Fibroblast of lung (primary cell): ENCODE measurements around the gene TAS1R1. TPM values are rescaled to one million over a fixed set of nuclear protein-coding genes. Genes with fewer than 3 reads are reported as not detected.

ENCODE experiments used
- DNase-seq, 2 donors: peaks; one replicate each; pipeline versions ENCODE4 v3.0.0 to v3.0.0-alpha.2; 2010; ENCODE audit warnings: low read depth in 2 of 2
- H2AFZ ChIP-seq: 2 replicates; pipeline ENCODE4 v1.5.1; 2012; ENCODE audit warnings: low read length, control low read depth, inconsistent platforms
- H3K27ac ChIP-seq: 2 replicates; pipeline ENCODE4 v1.5.1; 2011; ENCODE audit warnings: low read length, control low read depth; ENCODE audit not compliant: insufficient read depth
- H3K27me3 ChIP-seq: 2 replicates; pipeline ENCODE4 v1.5.1; 2011; ENCODE audit warnings: mild to moderate bottlenecking, low read length; ENCODE audit not compliant: control insufficient read depth, insufficient read depth
- H3K36me3 ChIP-seq: 2 replicates; pipeline ENCODE4 v1.5.1; 2011; ENCODE audit warnings: low read length; ENCODE audit not compliant: control insufficient read depth, insufficient read depth
- H3K4me1 ChIP-seq: 2 replicates; pipeline ENCODE4 v1.5.1; 2011; ENCODE audit warnings: low read length; ENCODE audit not compliant: control insufficient read depth, insufficient read depth; ENCODE audit errors: extremely low read depth
- H3K4me2 ChIP-seq: 2 replicates; pipeline ENCODE4 v1.5.1; 2011; ENCODE audit warnings: low read length, control low read depth; ENCODE audit not compliant: insufficient read depth; ENCODE audit errors: extremely low read depth
- H3K4me3 ChIP-seq, 4 experiments: fragments of 200-600 bp in 1 of 4; sonication (generic) in 1 of 4; replicated peaks in 1 of 4; 2 replicates each; pipeline ENCODE4 v1.5.1; 2011 to 2016; ENCODE audit warnings: low read length in 4 of 4, low read depth in 3 of 4, mild to moderate bottlenecking in 3 of 4, control low read depth in 2 of 4, inconsistent platforms in 1 of 4, mixed read lengths in 1 of 4; ENCODE audit not compliant: insufficient read depth in 1 of 4; ENCODE audit errors: control extremely low read depth in 1 of 4
- H3K79me2 ChIP-seq: 2 replicates; pipeline ENCODE4 v1.5.1; 2012; ENCODE audit warnings: mild to moderate bottlenecking, low read length, inconsistent platforms; ENCODE audit not compliant: control insufficient read depth, insufficient read depth
- H3K9ac ChIP-seq: 2 replicates; pipeline ENCODE4 v1.5.1; 2011; ENCODE audit warnings: mild to moderate bottlenecking, low read length, control low read depth; ENCODE audit not compliant: insufficient read depth
- H3K9me3 ChIP-seq: 2 replicates; pipeline ENCODE4 v1.5.1; 2012; ENCODE audit warnings: low read depth, low read length; ENCODE audit not compliant: control insufficient read depth, insufficient read depth
- H4K20me1 ChIP-seq: 2 replicates; pipeline ENCODE4 v1.5.1; 2011; ENCODE audit warnings: low read length; ENCODE audit not compliant: control insufficient read depth, insufficient read depth; ENCODE audit errors: extremely low read depth
- CTCF ChIP-seq, 2 donors: IDR thresholded peaks in 1 of 2; conservative IDR thresholded peaks in 1 of 2; 1 replicate in 1 of 2; 2 replicates in 1 of 2; pipeline ENCODE4 v1.5.1; 2011 to 2012; ENCODE audit warnings: low read length in 2 of 2, control low read depth in 1 of 2, inconsistent platforms in 1 of 2, low read depth in 1 of 2, mild to moderate bottlenecking in 1 of 2
- EZH2 ChIP-seq: IDR thresholded peaks from 2 replicates; pipeline ENCODE4 v1.5.1; 2012; ENCODE audit warnings: low read length, control low read depth, mild to moderate bottlenecking; ENCODE audit errors: missing control alignments
- polyA plus RNA-seq, 2 donors: library from polyadenylated mRNA; depleted of rRNA in 1 of 2; stranded (reverse) in 1 of 2; unstranded in 1 of 2; fragments of >200 nt; gene quantifications; 2 replicates each; pipeline ENCODE4 v1.2.1, GENCODE V29; 2011 to 2012; ENCODE audit warnings: missing spikeins in 1 of 2
- total RNA-seq: library from RNA; depleted of rRNA; stranded (reverse); fragments of >200 nt; gene quantifications from 2 replicates; pipeline ENCODE4 v1.2.1, GENCODE V29; 2014

Gene TAS1R1
- total and polyA plus RNA-seq, 2 donors (not counting 1 experiment from before 2014, with no cell fraction given) = 0.10 to 0.17 TPM

DNA sequence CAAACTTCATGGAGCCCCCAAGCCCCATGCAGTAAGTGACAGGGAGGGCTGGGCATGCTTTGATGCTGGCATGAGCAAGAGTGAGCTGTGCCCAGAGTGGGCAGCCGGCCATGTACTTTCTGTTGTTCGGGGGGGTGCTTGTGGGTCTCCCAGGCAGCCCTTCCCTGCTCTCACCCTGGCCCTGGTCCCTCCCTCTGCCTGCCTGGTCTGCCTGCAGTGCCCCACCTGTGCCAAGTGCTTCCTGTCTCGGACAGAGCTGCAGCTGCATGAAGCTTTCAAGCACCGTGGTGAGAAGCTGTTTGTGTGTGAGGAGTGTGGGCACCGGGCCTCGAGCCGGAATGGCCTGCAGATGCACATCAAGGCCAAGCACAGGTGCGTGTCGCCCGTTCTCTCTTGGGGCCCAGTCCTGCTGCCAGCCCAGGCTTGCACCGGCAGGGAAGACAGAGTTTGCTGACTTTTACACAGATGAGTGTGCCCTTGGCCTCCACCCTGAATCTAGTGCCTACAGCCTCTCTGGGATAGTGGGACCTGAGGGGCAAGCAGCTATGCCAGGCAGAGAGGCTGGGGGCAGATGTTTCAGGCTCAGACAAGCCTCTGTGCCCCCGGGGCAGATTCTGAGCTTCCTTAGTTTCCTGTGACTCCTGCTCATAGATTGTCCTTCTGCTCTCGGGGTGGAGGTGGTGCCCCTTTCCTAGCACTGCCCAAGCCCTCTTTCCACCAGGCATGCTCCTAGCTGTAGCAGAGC is 32.3 kb downstream of the TAS1R1 start:
- peaks cover 11% of the 10 kb centered on the region for H3K36me3 ChIP-seq
- H3K9ac ChIP-seq = no peak overlapping the region
- no peaks in the 10 kb centered on the region for H3K9me3 ChIP-seq
- no peak overlapping the region for H2AFZ ChIP-seq
- H3K27ac ChIP-seq = no peak overlapping the region
- TF ChIP-seq EZH2 = no peak
- no peak for TF ChIP-seq CTCF (conservative IDR thresholded peaks at IDR 0.05 in 1 of 2, IDR thresholded peaks at IDR 0.05 in 1 of 2; ENCODE audit: low read depth in 1 of 2, low read length in 2 of 2)
- no peak overlapping the region for H3K4me3 ChIP-seq
- H3K79me2 ChIP-seq = peaks cover 2% of the 10 kb centered on the region
- DNase-seq = peak in 1 of 2 donors; percentile 9
- no peaks in the 10 kb centered on the region for H3K27me3 ChIP-seq
- H3K4me1 ChIP-seq = no peaks in the 10 kb centered on the region
- no peak overlapping the region for H3K4me2 ChIP-seq
- no peaks in the 10 kb centered on the region for H4K20me1 ChIP-seq

GRCh38 chr1:6588128-6588892 is 33.2 kb downstream of the TAS1R1 start:
- Histone ChIP-seq H3K27ac (no peak overlapping the region), H3K36me3 (peaks cover 16% of the 10 kb centered on the region), H3K79me2 (peaks cover 4% of the 10 kb centered on the region), H3K4me1 (no peaks in the 10 kb centered on the region), H2AFZ (no peak overlapping the region), H3K4me2 (no peak overlapping the region), H3K9me3 (no peaks in the 10 kb centered on the region), H4K20me1 (no peaks in the 10 kb centered on the region), H3K9ac (no peak overlapping the region), H3K4me3 (no peak overlapping the region), H3K27me3 (no peaks in the 10 kb centered on the region)
- no peak for TF ChIP-seq EZH2
- TF ChIP-seq CTCF (conservative IDR thresholded peaks at IDR 0.05 in 1 of 2, IDR thresholded peaks at IDR 0.05 in 1 of 2; ENCODE audit: low read depth in 1 of 2, low read length in 2 of 2) = no peak
- DNase-seq = no peak

GRCh38 chr1:6588893-6589520 is 33.9 kb downstream of the TAS1R1 start:
- H3K27ac ChIP-seq = no peak overlapping the region
- H4K20me1 ChIP-seq = no peaks in the 10 kb centered on the region
- peaks cover 8% of the 10 kb centered on the region for H3K79me2 ChIP-seq
- no peaks in the 10 kb centered on the region for H3K4me1 ChIP-seq
- H3K36me3 ChIP-seq = peaks cover 22% of the 10 kb centered on the region
- H3K4me2 ChIP-seq = no peak overlapping the region
- H2AFZ ChIP-seq = no peak overlapping the region
- DNase-seq = no peak
- no peak for TF ChIP-seq EZH2
- no peak for TF ChIP-seq CTCF (conservative IDR thresholded peaks at IDR 0.05 in 1 of 2, IDR thresholded peaks at IDR 0.05 in 1 of 2; ENCODE audit: low read depth in 1 of 2, low read length in 2 of 2)
- no peak overlapping the region for H3K4me3 ChIP-seq
- no peaks in the 10 kb centered on the region for H3K27me3 ChIP-seq
- no peaks in the 10 kb centered on the region for H3K9me3 ChIP-seq
- H3K9ac ChIP-seq = no peak overlapping the region
